Prostate gland (tissue), 2 donors: ENCODE data around the gene STEAP3. TPM values are rescaled to one million over a fixed set of nuclear protein-coding genes. Genes with fewer than 3 reads are reported as not detected.

Experiments used
- DNase-seq: peaks from one replicate; pipeline ENCODE4 v3.0.0-alpha.2; 2019; ENCODE audit warnings: low spot score
- H3K27ac ChIP-seq, 2 donors: fragments of 200-600 bp; sonication (generic); 2 replicates each; pipeline ENCODE4 v1.5.1; 2017 to 2019
- H3K27me3 ChIP-seq: fragments of 200-600 bp; sonication (generic); replicated peaks from 2 replicates; pipeline ENCODE4 v1.5.1; 2019; ENCODE audit not compliant: insufficient read depth
- H3K36me3 ChIP-seq, 2 donors: fragments of 200-600 bp; sonication (generic); 1 replicate in 1 of 2; 2 replicates in 1 of 2; pipeline versions ENCODE4 v1.5.1 to v1.8.1; 2017 to 2019
- H3K4me1 ChIP-seq: fragments of 200-600 bp; sonication (generic); replicated peaks from 2 replicates; pipeline ENCODE4 v1.5.1; 2019
- H3K4me3 ChIP-seq, 2 donors: fragments of 200-600 bp; sonication (generic); 2 replicates each; pipeline ENCODE4 v1.5.1; 2017 to 2019
- H3K9me3 ChIP-seq: fragments of 200-600 bp; sonication (generic); 2 replicates; pipeline ENCODE4 v1.5.1; 2017
- POLR2A ChIP-seq: fragments of 450-650 bp; IDR thresholded peaks from one replicate; pipeline ENCODE4 v1.6.1; 2016; ENCODE audit warnings: antibody characterized with exemption, mild to moderate bottlenecking
- POLR2AphosphoS5 ChIP-seq: sonication (generic); formaldehyde crosslinking; IDR thresholded peaks from one replicate; pipeline ENCODE4 v1.6.1; 2017; ENCODE audit warnings: antibody characterized with exemption
- WGBS: methylation state at CpG from one replicate; pipeline ENCODE4 v1.1.5; 2018; 5-methylcytosine and 5-hydroxymethylcytosine counted together
- intact Hi-C: fragments of 100-400 bp; cut with DNase I; formaldehyde crosslinking; loops from one replicate; pipeline ENCODE4 v1.14.2; 2022
- total RNA-seq, 2 donors: library from RNA; depleted of rRNA; stranded (reverse); fragments of >200 nt; gene quantifications; one replicate each; pipeline ENCODE4 v1.1.0, GENCODE V29; 2016
- TF ChIP-seq, protein P1 (sequence below), 4 experiments: fragments of 200-600 bp in 2 of 4; fragments of 450-650 bp in 2 of 4; sonication (generic) in 2 of 4; IDR thresholded peaks; 1 replicate in 3 of 4; 2 replicates in 1 of 4; pipeline ENCODE4 v1.5.1; 2016 to 2019; ENCODE audit warnings: antibody characterized with exemption in 4 of 4, mild to moderate bottlenecking in 2 of 4, moderate library complexity in 2 of 4

The STEAP3 gene
- total RNA-seq, 2 donors from 2014 or later, result 15.3 to 25.1 TPM

DNA sequence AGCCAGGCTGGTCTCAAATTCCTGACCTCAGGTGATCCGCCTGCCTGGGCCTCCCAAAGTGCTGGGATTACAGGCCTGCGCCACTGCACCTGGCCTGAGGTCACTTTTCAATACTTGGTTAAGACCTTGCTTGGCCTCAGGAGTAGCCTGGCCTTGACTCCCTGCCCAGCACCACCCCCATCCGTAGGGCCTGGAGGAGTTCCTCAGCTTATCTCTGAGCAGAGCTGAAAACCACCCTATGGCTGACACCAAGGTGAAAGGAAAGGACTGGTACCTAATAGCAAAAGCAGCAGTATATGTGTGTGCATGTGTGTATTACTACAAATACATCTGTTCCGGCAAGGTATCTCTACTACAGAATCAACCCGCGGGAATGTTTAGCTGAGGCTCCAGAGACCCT, 56.0 kb downstream of the STEAP3 start:
- intact Hi-C loops, result no loop called here
- H3K27ac ChIP-seq, result no peak overlapping the region
- no peak overlapping the region for H3K4me3 ChIP-seq
- DNase-seq, result no peak
- H3K36me3 ChIP-seq, result no peaks in the 10 kb centered on the region
- H3K4me1 ChIP-seq, result peaks cover 8% of the 10 kb centered on the region
- no peaks in the 10 kb centered on the region for H3K27me3 ChIP-seq
- no peaks in the 10 kb centered on the region for H3K9me3 ChIP-seq
- WGBS, result 93% methylated on average over 6 of the region's 6 CpGs
- TF ChIP-seq, protein P1, sequence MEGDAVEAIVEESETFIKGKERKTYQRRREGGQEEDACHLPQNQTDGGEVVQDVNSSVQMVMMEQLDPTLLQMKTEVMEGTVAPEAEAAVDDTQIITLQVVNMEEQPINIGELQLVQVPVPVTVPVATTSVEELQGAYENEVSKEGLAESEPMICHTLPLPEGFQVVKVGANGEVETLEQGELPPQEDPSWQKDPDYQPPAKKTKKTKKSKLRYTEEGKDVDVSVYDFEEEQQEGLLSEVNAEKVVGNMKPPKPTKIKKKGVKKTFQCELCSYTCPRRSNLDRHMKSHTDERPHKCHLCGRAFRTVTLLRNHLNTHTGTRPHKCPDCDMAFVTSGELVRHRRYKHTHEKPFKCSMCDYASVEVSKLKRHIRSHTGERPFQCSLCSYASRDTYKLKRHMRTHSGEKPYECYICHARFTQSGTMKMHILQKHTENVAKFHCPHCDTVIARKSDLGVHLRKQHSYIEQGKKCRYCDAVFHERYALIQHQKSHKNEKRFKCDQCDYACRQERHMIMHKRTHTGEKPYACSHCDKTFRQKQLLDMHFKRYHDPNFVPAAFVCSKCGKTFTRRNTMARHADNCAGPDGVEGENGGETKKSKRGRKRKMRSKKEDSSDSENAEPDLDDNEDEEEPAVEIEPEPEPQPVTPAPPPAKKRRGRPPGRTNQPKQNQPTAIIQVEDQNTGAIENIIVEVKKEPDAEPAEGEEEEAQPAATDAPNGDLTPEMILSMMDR (IDR thresholded peaks at IDR 0.05), result no peak
- TF ChIP-seq POLR2A, result no peak
- no peak for TF ChIP-seq POLR2AphosphoS5

DNA sequence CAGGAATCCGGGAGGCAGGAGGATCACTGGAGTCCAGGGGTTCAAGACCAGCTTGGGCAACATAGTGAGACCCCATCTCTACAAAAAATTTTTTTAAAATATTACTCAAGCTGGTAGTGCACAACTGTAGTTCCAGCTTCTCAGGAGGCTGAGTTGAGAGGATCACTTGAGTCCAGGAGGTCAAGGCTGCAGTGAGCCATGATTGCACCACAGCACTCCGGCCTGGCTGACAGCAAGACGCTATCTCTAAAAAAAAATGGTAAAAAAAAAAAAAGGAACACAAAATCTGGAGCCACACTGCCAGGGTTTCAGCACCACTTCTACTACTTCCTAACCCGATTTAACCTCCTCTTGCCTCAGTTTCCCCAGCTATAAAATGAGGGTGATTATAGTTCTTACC, 57.0 kb downstream of the STEAP3 start:
- WGBS, result 74% methylated on average over 4 of the region's 4 CpGs
- no peak for DNase-seq
- Histone ChIP-seq H3K9me3 (no peaks in the 10 kb centered on the region), H3K27me3 (no peaks in the 10 kb centered on the region), H3K27ac (no peak overlapping the region), H3K4me3 (no peak overlapping the region), H3K36me3 (no peaks in the 10 kb centered on the region), H3K4me1 (peaks cover 8% of the 10 kb centered on the region)
- TF ChIP-seq, protein P1 (IDR thresholded peaks at IDR 0.05), result no peak
- TF ChIP-seq POLR2A, result no peak
- TF ChIP-seq POLR2AphosphoS5, result no peak
- intact Hi-C loops, result no loop called here

DNA sequence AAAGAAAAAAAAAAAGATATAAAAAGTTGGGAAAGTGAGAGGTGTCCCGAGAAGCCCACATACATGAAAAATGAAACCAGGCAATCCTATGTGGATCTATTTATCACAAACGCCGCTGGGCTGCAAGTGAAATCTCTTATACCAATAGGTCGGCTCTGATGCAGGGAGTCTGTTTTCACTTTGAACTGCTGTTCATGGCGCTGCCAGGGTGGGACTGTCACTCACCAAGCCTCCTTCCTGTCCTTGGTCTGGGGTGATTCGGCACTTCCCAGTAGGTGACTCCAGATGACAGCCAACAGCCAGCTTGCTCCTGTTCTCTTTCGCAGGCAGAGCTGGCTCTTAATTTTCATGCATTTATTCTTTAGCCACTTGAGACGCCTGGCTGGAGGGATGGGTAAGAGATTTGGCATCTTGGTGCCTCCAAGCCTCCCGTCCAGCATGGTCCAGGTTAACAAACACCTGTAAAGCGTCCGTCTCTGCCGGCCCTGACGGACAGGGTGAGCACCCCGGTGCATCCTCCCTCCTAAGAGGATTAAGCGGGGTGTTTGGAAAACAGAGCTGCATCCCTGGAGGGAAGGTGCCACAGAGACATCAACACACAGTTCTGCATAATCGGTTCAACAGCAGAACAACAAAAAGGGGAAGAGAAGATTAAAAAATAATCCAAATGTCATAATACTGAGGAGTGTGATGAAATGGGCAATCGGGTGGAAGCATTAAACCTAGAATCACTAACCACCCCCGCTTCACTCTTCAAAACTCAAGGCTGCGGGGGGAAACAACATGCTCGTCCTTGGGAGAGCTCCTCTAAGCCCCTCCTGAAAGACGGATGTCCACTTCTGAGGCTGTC, 58.7 kb downstream of the STEAP3 start:
- DNase-seq, result no peak
- Histone ChIP-seq H3K4me1 (peaks cover 8% of the 10 kb centered on the region), H3K4me3 (no peak overlapping the region), H3K36me3 (no peaks in the 10 kb centered on the region), H3K27me3 (no peaks in the 10 kb centered on the region), H3K27ac (peak overlapping the region; percentile 68 to 85), H3K9me3 (no peaks in the 10 kb centered on the region)
- 81% methylated on average over 21 of the region's 21 CpGs for whole genome bisulfite sequencing
- TF ChIP-seq POLR2AphosphoS5, result no peak
- TF ChIP-seq, protein P1 (IDR thresholded peaks at IDR 0.05), result no peak
- TF ChIP-seq POLR2A, result no peak
- intact Hi-C loops, result no loop called here

DNA sequence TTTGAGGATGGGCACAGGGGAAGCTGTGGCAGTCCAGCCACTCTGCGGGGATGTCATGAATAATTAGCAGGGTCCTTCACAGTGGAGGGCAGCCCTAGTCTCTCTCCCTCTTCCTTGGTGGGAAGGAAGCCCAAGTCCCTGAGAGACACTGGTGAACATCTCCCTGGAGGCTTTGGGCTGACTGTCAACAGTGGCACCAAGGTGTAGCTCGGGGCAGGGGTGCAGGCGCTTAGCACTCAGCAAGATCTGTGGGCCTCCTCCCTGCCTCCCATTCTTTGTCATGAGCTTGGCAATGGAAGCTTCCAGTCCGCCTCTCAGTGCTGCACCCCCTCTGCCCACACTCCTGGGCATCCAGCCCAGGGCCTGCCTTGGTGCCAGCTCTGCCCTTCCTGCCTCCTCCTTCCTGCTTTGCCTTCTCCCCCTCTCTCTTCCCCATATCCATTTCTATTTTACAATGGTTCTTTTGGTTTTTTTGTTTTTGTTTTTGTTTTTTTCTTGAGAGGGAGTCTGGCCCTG, 59.4 kb downstream of the STEAP3 start:
- H3K9me3 ChIP-seq, result no peaks in the 10 kb centered on the region
- H3K4me1 ChIP-seq, result peaks cover 8% of the 10 kb centered on the region
- peak overlapping the region; percentile 68 to 85 for H3K27ac ChIP-seq
- peak; percentile 75 for DNase-seq
- 53% methylated on average over 4 of the region's 4 CpGs for WGBS
- no peak overlapping the region for H3K4me3 ChIP-seq
- intact Hi-C loops, result no loop called here
- TF ChIP-seq, protein P1 (IDR thresholded peaks at IDR 0.05), result no peak
- TF ChIP-seq POLR2AphosphoS5, result peak; percentile 47
- H3K36me3 ChIP-seq, result no peaks in the 10 kb centered on the region
- no peaks in the 10 kb centered on the region for H3K27me3 ChIP-seq
